Measurements from ENCODE around the gene UBP1. TPM values are rescaled to one million over a fixed set of nuclear protein-coding genes. Genes with fewer than 3 reads are reported as not detected.

UBP1 gene
- total and polyA plus RNA-seq, 4 donors: 6.8 to 36.9 (median 16.5) TPM

DNA sequence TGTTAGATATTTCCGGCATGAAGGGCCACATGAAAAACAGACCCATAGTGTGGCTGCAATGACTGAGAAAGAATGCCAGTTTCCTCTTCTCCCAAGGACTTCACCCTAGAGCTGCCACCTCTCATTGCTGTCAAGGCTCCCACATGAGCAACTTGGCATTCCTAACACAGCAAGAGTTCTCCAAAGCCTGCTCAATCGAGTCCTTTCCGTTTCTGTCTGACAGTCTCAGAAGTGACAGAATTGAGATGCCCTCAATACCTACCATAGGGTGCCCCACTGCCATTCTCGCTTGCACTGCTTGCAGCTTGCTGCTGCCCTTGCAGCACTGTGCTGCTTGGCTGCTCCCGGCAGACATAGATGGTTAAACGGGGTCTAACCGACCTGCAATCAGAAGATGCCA lies 44.3 kb downstream of the UBP1 start (continued):
- no peak for TF ChIP-seq HNF4G (IDR thresholded peaks at IDR 0.05)
- no peak for TF ChIP-seq RAD21 (IDR thresholded peaks at IDR 0.05)
- no peak for TF ChIP-seq RXRA (IDR thresholded peaks at IDR 0.05)
- no peak for TF ChIP-seq JUND (IDR thresholded peaks at IDR 0.05)

GRCh38 chr3:33394403-33395054 lies 45.7 kb downstream of the UBP1 start:
- TF ChIP-seq, protein P1, sequence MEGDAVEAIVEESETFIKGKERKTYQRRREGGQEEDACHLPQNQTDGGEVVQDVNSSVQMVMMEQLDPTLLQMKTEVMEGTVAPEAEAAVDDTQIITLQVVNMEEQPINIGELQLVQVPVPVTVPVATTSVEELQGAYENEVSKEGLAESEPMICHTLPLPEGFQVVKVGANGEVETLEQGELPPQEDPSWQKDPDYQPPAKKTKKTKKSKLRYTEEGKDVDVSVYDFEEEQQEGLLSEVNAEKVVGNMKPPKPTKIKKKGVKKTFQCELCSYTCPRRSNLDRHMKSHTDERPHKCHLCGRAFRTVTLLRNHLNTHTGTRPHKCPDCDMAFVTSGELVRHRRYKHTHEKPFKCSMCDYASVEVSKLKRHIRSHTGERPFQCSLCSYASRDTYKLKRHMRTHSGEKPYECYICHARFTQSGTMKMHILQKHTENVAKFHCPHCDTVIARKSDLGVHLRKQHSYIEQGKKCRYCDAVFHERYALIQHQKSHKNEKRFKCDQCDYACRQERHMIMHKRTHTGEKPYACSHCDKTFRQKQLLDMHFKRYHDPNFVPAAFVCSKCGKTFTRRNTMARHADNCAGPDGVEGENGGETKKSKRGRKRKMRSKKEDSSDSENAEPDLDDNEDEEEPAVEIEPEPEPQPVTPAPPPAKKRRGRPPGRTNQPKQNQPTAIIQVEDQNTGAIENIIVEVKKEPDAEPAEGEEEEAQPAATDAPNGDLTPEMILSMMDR (IDR thresholded peaks at IDR 0.05; ENCODE audit: low read depth, low read length, missing input control): no peak
- TF ChIP-seq HNF4G (IDR thresholded peaks at IDR 0.05): no peak
- TF ChIP-seq NR2F2 (IDR thresholded peaks at IDR 0.05): no peak
- no peak for TF ChIP-seq REST (IDR thresholded peaks at IDR 0.05)
- TF ChIP-seq RAD21 (IDR thresholded peaks at IDR 0.05): no peak
- no peak for TF ChIP-seq FOXA2 (IDR thresholded peaks at IDR 0.05)
- Histone ChIP-seq H3K27ac (ENCODE audit: low read depth in 1 of 2, low read length in 2 of 2) (no peak overlapping the region), H3K9ac (ENCODE audit: low read depth in 1 of 2, low read length in 2 of 2) (no peak overlapping the region), H3K36me3 (ENCODE audit: control insufficient read depth in 4 of 4, insufficient read depth in 3 of 4, low read depth in 1 of 4, low read length in 3 of 4) (peaks cover 14 to 78% (median 67%) of the 10 kb centered on the region in 4 donors), H3K27me3 (ENCODE audit: control insufficient read depth in 4 of 4, insufficient read depth in 4 of 4, low read length in 3 of 4) (no peaks in the 10 kb centered on the region), H3K4me3 (ENCODE audit: low read depth in 1 of 3, low read length in 3 of 3) (no peak overlapping the region), H3K9me3 (ENCODE audit: control insufficient read depth in 4 of 4, low read length in 3 of 4) (no peaks in the 10 kb centered on the region), H3K4me1 (ENCODE audit: control insufficient read depth in 4 of 4, insufficient read depth in 4 of 4, low read length in 3 of 4) (no peaks in the 10 kb centered on the region)
- DNase-seq (ENCODE audit: low spot score): no peak
- 96% methylated on average over 1 of the region's 1 CpG for WGBS

- no peak for DNase-seq (ENCODE audit: low spot score)
- Histone ChIP-seq H3K4me3 (ENCODE audit: low read depth in 1 of 3, low read length in 3 of 3) (no peak overlapping the region), H3K27me3 (ENCODE audit: control insufficient read depth in 4 of 4, insufficient read depth in 4 of 4, low read length in 3 of 4) (no peaks in the 10 kb centered on the region), H3K27ac (ENCODE audit: low read depth in 1 of 2, low read length in 2 of 2) (no peak overlapping the region), H3K4me1 (ENCODE audit: control insufficient read depth in 4 of 4, insufficient read depth in 4 of 4, low read length in 3 of 4) (no peaks in the 10 kb centered on the region), H3K9ac (ENCODE audit: low read depth in 1 of 2, low read length in 2 of 2) (no peak overlapping the region), H3K9me3 (ENCODE audit: control insufficient read depth in 4 of 4, low read length in 3 of 4) (no peaks in the 10 kb centered on the region), H3K36me3 (ENCODE audit: control insufficient read depth in 4 of 4, insufficient read depth in 3 of 4, low read depth in 1 of 4, low read length in 3 of 4) (peaks cover 14 to 68% (median 56%) of the 10 kb centered on the region in 4 donors)
- WGBS: 84% methylated on average over 4 of the region's 4 CpGs
- TF ChIP-seq RAD21 (IDR thresholded peaks at IDR 0.05): no peak
- TF ChIP-seq RXRA (IDR thresholded peaks at IDR 0.05): no peak
- TF ChIP-seq ZBTB33 (IDR thresholded peaks at IDR 0.05): no peak
- no peak for TF ChIP-seq FOXA1 (IDR thresholded peaks at IDR 0.05)
These were observed 47.5 kb downstream of the UBP1 start for GRCh38 chr3:33392703-33393125.

Data from liver (tissue), 9 donors.